GM11168 (cell line): ENCODE results near the gene LRP1B.
"Not testable (repeated sequence)": the region's sequence is repeated elsewhere in the genome, so short reads cannot be mapped to it uniquely, and the experiment has no call there.

ENCODE experiments used
- in situ Hi-C: fragments of 300-500 bp; cut with MboI; formaldehyde crosslinking; loops from one replicate; pipeline ENCODE4 v1.12.0; 2022; ENCODE audit warnings: low sequenced_read_pairs; ENCODE audit not compliant: unreplicated experiment

Gene LRP1B

GRCh38 chr2:140711867-140712266 lies 1418.9 kb downstream of the LRP1B start:
- in situ Hi-C loops: no loop called here

DNA sequence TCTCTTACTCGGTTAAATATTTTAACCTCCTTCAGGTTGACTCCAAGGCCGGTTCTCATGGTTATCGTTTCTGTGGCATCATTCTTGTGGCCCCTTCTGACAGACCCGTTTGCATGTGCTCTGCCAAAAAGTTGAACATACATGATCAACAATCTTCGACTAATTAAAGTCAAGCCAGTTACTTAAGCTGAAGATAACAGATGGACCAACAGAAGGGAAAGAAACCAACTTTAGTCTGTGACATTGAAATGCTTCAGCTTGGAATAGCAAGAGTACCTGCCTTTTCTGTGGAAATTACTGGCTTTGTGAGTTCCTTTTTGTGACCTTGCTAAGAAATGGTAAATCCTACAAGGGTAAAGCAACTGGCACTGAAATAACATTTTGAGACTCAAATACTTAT lies 1429.1 kb downstream of the LRP1B start:
- in situ Hi-C loops: no loop called here

GRCh38 chr2:140698636-140699035 lies 1432.2 kb downstream of the LRP1B start:
- in situ Hi-C loops: no loop called here

GRCh38 chr2:140696449-140696848 lies 1434.4 kb downstream of the LRP1B start:
- in situ Hi-C loops: no loop called here

DNA sequence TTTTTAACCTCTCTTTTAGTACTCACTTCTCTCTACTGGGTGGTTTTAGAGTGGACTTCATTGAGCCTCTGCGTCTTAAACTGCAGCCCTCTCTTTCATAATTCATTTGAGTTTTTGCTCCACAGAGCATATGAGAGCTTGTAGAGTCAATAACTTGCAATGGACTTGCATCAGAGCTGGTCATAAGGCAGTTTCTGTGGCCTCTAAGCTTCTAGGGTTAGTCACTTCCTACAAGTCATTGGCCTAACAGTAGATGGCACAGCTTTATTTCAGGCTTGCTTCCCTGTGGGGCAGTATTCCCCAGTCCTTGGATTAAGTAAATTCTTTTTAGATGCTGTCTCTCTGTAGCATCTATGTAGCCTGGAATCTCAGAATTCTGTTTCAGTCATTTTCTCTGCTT lies 1435.7 kb downstream of the LRP1B start:
- in situ Hi-C loops: no loop called here

DNA sequence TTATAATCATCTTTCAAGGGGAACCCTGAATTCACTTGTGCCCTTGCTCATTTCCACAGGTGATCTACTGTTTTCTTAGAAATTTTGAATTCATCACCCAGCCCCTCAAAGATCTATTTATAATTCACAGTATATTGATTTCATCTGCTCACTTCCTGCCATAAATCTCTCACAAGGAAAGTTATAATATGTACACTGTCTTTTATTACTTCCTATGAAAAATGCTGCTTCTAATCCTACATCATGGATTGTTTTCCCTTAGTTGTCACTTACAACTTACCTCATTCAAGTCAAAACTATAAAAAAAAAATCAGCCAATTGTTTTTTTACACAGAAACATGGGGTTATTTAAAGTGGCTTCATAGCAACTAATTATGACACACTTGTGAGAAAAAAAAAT lies 1443.0 kb downstream of the LRP1B start:
- in situ Hi-C loops: no loop called here

- in situ Hi-C loops: no loop called here
Measured at GRCh38 chr2:140683658-140684057, 1447.2 kb downstream of the LRP1B start.

DNA sequence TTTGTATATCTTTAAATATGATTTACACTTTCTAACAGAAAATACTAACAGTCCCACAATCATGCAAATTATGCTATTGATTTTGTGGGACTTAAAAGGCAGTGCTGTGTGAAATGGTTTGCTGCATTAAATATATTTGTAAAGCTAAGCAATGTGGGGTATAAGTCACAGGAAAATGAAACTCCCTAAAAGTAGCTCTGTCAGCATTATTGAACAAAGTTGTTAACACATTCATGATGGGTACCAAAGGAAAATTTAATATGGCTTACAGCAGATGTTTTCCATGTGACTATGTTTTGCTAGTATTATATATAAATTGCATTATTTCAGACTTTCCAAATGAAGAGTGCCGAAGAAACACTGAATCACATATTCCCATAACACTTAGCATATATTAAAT lies 1450.0 kb downstream of the LRP1B start:
- in situ Hi-C loops: no loop called here

DNA sequence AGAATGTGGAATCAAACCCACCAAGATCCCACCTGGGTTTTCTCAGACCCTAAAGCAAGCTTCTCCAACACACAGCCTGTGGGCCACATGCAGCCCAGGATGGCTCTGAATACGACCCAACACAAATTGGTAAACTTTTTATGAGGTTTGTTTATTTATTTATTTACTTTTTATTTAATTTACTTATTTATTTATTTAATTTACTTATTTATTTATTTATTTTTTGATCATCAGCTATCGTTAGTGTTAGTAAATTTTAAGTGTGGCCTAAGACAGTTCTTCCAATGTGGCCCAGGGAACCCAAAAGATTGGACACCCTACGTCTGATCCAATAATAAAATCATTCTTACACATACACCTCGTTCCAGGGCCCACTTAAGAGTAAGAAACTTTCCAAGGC lies 1451.1 kb downstream of the LRP1B start:
- in situ Hi-C loops: no loop called here

- in situ Hi-C loops: no loop called here
Measured at GRCh38 chr2:140669911-140670310, 1460.9 kb downstream of the LRP1B start.

- in situ Hi-C loops: no loop called here
Measured at GRCh38 chr2:140667203-140667602, 1463.6 kb downstream of the LRP1B start.

DNA sequence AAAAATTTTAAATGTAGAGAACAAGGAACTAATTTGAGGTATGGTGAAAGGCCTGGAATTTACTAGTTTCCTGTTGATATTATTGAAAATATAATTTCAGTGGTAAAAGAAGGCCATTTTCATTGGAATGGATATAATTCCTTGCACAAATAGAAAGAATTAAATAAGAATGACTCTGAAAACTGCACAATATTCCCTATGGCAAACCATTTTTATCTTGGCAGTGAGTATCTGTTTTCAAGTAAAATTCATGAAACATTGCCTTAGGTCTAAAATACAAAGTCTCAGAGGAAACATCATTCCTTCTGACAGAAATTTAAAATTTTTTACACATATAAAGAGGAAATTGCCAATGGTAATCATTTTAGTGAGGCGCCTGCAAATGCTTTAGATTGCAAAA lies 1468.3 kb downstream of the LRP1B start:
- in situ Hi-C loops: no loop called here

DNA sequence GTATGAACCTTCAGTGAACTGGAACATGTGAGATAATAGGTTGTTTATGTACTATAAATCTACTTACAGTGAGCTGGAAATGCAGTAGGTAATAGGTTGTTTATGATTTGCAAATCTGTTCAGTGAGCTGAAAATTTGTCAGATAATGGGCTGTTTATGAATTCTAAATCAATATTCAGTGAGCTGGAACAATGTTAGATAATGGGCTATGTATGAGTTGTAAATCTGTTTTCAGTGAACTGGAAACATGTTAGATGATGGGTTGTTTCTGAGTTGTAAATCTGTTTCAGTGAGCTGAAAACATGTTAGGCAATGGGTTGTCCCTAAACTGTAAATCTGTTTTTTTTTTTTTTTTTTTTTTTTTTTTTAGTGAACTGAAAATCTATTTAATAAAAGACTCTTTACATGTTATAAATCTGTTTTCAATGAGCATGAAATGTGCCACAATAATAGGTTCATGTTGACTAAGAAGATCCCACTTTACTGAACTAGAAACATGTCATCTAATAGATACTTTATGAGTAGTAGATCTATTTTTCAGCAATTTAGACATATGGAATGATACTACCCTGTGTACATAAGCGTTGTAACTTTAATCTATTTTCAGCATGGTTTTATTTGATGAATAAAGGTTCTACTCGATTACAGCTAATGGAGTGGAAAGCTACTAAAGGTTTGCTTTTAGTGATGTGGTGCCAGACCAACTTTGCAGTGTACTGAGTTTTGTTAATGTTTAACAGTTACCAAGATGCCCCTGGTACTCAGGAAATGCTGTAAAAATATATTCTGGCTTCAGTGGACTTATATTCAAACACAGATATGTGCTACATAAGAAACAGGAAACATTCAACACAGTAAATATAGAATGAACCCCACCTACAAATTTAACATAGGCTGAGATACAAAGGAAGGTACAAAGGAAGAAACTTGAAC lies 1471.8 kb downstream of the LRP1B start:
- in situ Hi-C loops: no loop called here

DNA sequence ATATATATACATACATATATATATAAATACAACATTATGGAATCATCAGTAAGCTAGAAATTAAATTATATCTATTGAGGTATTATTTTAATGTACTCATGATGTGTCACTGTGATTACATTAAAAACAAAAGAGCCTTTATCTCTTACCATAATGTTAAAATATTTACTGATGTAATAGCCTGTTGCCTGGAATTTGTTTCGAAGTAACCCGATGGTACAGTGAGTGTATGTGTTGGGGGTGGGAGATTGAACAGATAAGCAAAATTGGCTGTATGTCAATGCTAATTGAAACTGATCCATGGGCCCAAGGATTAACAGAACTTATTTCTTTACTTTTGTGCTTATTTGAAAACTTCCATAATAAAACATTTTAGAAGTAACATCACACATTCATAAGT lies 1473.2 kb downstream of the LRP1B start:
- in situ Hi-C loops: no loop called here

DNA sequence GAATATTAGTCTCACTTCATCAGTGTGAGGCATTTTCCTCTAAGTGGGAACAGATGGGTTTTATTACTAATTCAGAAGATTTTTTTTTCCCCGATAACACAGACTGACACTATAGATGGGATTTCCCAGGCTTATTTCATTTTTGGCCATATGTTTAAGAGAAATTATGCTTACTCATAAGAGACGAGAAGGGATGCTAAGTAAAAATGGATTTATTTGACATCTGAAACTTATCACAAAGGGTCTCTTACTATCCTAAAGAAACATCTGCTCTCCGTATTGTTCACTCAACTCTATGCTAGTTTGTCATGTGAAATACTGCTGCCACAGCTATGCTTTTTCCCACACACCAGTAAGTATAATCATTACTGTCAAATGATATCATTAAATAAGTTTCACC lies 1476.3 kb downstream of the LRP1B start:
- in situ Hi-C loops: no loop called here

DNA sequence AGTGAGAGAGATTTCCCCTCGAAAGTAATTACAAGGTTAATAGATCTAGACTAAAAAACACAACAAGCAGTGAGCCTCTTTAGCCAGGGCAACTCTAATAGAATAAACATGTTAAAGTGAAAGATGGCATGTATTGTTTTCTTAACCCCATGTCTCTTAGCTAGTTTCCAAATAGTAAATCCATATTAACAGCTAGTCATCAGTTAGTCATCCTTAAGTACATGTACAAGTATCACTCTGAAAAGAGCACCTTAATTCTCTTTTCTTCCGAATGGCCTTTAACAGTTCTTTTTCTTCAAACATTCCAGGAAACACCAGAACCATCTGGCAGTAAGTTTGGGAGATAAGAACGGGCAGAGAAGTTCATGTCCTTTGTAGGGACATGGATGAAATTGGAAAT lies 1480.0 kb downstream of the LRP1B start:
- in situ Hi-C loops: no loop called here

DNA sequence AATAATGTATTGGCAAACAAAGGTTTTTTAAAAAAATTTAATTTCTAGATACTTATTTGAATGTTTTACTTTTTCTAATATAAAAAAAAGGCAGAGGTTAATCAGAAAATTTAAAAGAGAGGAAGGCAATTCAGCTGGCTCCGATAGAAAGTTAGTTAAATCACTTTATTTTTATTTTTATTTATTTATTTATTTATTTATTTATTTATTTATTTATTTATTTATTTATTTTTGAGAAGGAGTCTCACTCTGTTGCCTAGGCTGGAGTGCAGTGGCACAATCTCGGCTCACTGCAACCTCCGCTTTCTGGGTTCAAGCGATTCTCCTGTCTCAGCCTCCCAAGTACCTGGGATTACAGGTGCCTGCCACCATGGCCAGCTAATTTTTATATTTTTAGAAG lies 1480.7 kb downstream of the LRP1B start:
- in situ Hi-C loops: not testable (repeated sequence)

DNA sequence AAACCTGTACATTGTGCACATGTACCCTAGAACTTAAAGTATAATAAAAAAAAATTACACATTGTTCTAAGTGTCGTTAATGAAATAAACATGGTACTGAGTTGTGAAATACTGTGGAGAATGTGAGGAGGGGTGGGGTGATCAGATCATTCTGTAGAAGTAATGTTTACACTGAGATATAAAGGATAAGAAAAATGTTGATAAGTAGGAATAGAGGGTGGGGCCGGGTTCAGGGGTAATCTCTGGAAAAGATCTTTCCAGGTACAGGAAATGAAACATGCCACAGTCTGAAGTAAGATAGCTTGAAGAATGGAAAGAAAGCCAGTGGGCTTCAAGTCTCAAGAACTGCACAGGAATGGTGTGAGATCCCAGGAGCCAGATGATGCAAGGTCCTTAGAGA lies 1482.4 kb downstream of the LRP1B start:
- in situ Hi-C loops: no loop called here

- in situ Hi-C loops: no loop called here
Measured at GRCh38 chr2:140643761-140644187, 1487.0 kb downstream of the LRP1B start.

DNA sequence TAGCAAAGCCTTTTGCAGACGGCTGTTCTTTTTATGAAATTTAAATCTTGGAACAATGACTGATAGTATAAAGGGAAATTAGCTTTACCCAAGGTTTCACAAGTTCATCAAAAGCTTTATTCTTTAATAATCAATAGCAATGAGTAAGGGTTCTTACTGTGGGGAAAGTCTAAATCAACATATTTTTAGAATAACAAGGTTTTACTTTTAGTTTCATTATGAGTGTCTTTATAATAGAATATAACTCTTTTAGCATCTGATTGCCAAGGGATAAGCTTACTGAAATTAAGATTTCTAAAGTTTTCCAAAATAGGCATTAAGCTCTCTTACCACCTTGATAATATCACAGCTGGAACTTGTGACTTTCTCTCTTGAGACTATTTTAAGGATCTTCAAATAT lies 1489.7 kb downstream of the LRP1B start:
- in situ Hi-C loops: no loop called here

DNA sequence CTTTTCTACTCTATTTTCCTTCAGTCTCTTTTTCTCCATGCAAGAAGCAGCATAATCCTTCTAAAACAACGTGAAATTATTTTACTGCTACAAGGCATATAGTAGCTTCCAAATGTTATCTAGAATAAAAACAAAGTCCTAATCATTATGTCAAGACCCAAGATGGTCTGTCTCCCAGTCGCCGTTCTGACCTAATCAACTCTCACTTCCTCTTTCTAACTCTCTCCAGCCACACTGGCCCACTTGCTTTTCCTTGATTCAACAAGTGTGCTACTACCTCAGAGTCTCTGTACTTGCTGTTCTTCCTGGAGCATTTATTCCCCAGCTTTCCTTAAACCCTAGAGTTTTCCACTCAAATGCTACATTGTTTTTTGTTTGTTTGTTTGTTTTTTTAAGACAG lies 1491.2 kb downstream of the LRP1B start:
- in situ Hi-C loops: no loop called here

GRCh38 chr2:140630557-140630956 lies 1500.3 kb downstream of the LRP1B start:
- in situ Hi-C loops: no loop called here
